ENCODE measurements around the gene LAMB4.

The LAMB4 gene

DNA sequence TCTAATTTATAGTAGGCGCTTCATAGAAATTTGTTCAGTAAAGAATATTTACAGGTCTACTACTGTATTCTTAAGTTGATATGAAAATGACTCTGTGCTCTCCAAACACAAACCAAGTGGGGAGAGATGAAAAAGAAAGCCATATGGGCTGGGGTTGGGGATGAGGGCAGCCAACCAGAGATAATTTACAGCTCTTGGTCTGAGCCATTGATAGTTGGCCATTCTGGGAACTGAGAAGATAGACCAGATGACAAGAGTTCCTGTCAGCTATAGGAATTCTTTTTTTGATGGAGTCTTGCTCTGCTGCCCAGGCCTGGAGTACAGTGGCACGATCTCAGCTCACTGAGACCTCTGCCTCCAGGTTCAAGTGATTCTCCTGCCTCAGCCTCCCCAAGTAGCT lies 57.4 kb downstream of the LAMB4 start:
- no peak for DNase-seq (ENCODE audit: low spot score in 2 of 2)
- H3K27me3 Mint-ChIP-seq = peaks cover 2% of the 10 kb centered on the region
- H3K4me1 Mint-ChIP-seq = no peaks in the 10 kb centered on the region
- H3K27ac Mint-ChIP-seq = no peak overlapping the region
- no peak for ATAC-seq (ENCODE audit: low read depth)
- no peaks in the 10 kb centered on the region for H3K9me3 Mint-ChIP-seq
- H3K36me3 Mint-ChIP-seq = no peaks in the 10 kb centered on the region
- H3K4me3 Mint-ChIP-seq = no peak overlapping the region

DNA sequence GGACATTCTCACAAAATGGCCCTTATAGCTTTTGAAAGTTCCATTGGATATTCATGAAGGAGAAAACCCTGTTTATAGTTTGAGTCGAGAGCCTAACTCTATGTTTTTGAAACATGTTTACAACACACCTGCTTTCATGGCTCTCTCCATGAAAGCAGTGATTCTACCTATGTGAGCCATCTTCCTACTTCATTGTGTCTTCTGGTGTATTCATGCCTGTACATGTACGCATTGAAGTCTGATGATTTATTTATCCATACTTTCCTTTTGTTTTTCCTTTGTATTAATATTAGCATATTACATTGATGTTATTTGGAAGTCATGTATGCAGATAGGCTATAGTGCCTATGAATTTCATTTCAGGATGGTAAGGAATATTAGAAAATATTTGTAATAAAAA lies 58.0 kb downstream of the LAMB4 start:
- no peaks in the 10 kb centered on the region for H3K36me3 Mint-ChIP-seq
- H3K27me3 Mint-ChIP-seq = peaks cover 2% of the 10 kb centered on the region
- H3K9me3 Mint-ChIP-seq = no peaks in the 10 kb centered on the region
- ATAC-seq (ENCODE audit: low read depth) = no peak
- no peak for DNase-seq (ENCODE audit: low spot score in 2 of 2)
- H3K4me1 Mint-ChIP-seq = no peaks in the 10 kb centered on the region
- no peak overlapping the region for H3K4me3 Mint-ChIP-seq
- H3K27ac Mint-ChIP-seq = no peak overlapping the region

- Mint-ChIP-seq H3K4me3 (no peak overlapping the region), H3K4me1 (no peaks in the 10 kb centered on the region), H3K9me3 (no peaks in the 10 kb centered on the region), H3K27ac (no peak overlapping the region), H3K36me3 (no peaks in the 10 kb centered on the region), H3K27me3 (peaks cover 2% of the 10 kb centered on the region)
- no peak for DNase-seq (ENCODE audit: low spot score in 2 of 2)
- ATAC-seq (ENCODE audit: low read depth) = no peak
Measured at GRCh38 chr7:108071551-108071950, 58.6 kb downstream of the LAMB4 start.

- no peak for ATAC-seq (ENCODE audit: low read depth)
- no peaks in the 10 kb centered on the region for H3K9me3 Mint-ChIP-seq
Measured at GRCh38 chr7:108069646-108070045, 60.5 kb downstream of the LAMB4 start.

GRCh38 chr7:108067844-108068243 lies 62.3 kb downstream of the LAMB4 start:
- ATAC-seq (ENCODE audit: low read depth) (no peak), DNase-seq (ENCODE audit: low spot score in 2 of 2) (no peak)
- Mint-ChIP-seq H3K27ac (no peak overlapping the region), H3K27me3 (no peaks in the 10 kb centered on the region), H3K4me3 (no peak overlapping the region), H3K9me3 (no peaks in the 10 kb centered on the region), H3K36me3 (no peaks in the 10 kb centered on the region), H3K4me1 (no peaks in the 10 kb centered on the region)

More at GRCh38 chr7:108069646-108070045, 60.5 kb downstream of the LAMB4 start:
- Mint-ChIP-seq H3K4me1 (no peaks in the 10 kb centered on the region), H3K36me3 (no peaks in the 10 kb centered on the region), H3K27me3 (peaks cover 2% of the 10 kb centered on the region), H3K27ac (no peak overlapping the region), H3K4me3 (no peak overlapping the region)
- no peak for DNase-seq (ENCODE audit: low spot score in 2 of 2)

DNA sequence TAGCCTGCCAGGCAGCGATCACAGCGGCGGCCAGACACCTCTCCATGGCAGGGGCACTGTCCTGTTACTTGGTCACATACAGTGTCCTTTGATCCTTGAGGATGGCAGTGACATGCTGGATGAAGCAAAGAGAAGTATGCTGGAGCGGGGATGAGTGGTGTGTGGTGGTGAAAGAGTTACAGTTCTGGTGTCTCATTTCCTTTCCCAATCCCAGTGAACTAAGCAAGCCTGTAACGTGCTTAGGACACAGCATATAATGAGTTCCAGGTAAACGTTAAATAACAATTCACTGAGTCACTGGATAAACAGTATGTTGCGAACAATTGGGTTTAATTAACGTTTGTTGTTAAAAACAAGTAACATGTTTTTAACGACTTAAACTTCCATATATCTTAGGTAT lies 63.7 kb downstream of the LAMB4 start:
- no peaks in the 10 kb centered on the region for H3K36me3 Mint-ChIP-seq
- no peaks in the 10 kb centered on the region for H3K4me1 Mint-ChIP-seq
- DNase-seq (ENCODE audit: low spot score in 2 of 2) = no peak
- ATAC-seq (ENCODE audit: low read depth) = no peak
- no peaks in the 10 kb centered on the region for H3K9me3 Mint-ChIP-seq
- H3K27ac Mint-ChIP-seq = no peak overlapping the region
- H3K27me3 Mint-ChIP-seq = no peaks in the 10 kb centered on the region
- H3K4me3 Mint-ChIP-seq = no peak overlapping the region

- no peak for DNase-seq (ENCODE audit: low spot score in 2 of 2)
- ATAC-seq (ENCODE audit: low read depth) = no peak
- no peak overlapping the region for H3K4me3 Mint-ChIP-seq
- H3K36me3 Mint-ChIP-seq = no peaks in the 10 kb centered on the region
- peaks cover 2% of the 10 kb centered on the region for H3K9me3 Mint-ChIP-seq
- H3K4me1 Mint-ChIP-seq = no peaks in the 10 kb centered on the region
- H3K27me3 Mint-ChIP-seq = peaks cover 10% of the 10 kb centered on the region
- H3K27ac Mint-ChIP-seq = no peak overlapping the region
Measured at GRCh38 chr7:108063520-108063933, 66.6 kb downstream of the LAMB4 start.

GRCh38 chr7:108062250-108063014 lies 67.7 kb downstream of the LAMB4 start:
- peaks cover 2% of the 10 kb centered on the region for H3K9me3 Mint-ChIP-seq
- no peaks in the 10 kb centered on the region for H3K4me1 Mint-ChIP-seq
- DNase-seq (ENCODE audit: low spot score in 2 of 2) (no peak), ATAC-seq (ENCODE audit: low read depth) (no peak)
- no peak overlapping the region for H3K4me3 Mint-ChIP-seq
- H3K27me3 Mint-ChIP-seq = peaks cover 10% of the 10 kb centered on the region
- no peaks in the 10 kb centered on the region for H3K36me3 Mint-ChIP-seq
- no peak overlapping the region for H3K27ac Mint-ChIP-seq

GRCh38 chr7:108059526-108059925 lies 70.6 kb downstream of the LAMB4 start:
- H3K4me3 Mint-ChIP-seq = no peak overlapping the region
- peaks cover 10% of the 10 kb centered on the region for H3K27me3 Mint-ChIP-seq
- H3K9me3 Mint-ChIP-seq = peaks cover 2% of the 10 kb centered on the region
- H3K36me3 Mint-ChIP-seq = no peaks in the 10 kb centered on the region
- no peaks in the 10 kb centered on the region for H3K4me1 Mint-ChIP-seq
- no peak for ATAC-seq (ENCODE audit: low read depth)
- no peak for DNase-seq (ENCODE audit: low spot score in 2 of 2)
- no peak overlapping the region for H3K27ac Mint-ChIP-seq

DNA sequence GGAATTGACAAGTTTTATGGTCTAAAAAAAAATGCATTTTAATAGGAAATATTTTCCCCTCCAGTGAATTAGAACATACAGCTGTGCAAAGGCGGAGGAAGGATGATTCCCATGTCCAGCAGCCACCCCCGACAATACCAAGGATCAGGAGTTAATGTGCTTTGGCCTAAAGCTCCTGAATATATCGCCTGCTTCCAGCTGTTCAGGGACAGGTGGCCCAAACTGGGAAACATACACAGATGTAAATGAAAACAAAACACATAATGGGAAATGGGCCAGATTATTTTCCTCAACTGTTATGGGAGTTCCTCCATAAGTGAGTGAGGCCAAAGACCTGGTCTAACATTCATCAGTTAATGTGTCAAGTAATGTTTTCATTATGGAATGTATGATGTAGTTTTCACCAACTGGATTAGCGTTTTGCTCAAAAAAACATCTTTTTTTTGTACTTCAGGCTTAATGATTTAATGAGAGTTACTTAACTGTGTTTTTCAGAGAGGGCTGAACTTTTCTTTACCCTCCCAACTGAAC lies 72.1 kb downstream of the LAMB4 start:
- peaks cover 10% of the 10 kb centered on the region for H3K27me3 Mint-ChIP-seq
- no peak overlapping the region for H3K27ac Mint-ChIP-seq
- no peak overlapping the region for H3K4me3 Mint-ChIP-seq
- DNase-seq (ENCODE audit: low spot score in 2 of 2) (no peak), ATAC-seq (ENCODE audit: low read depth) (no peak)
- no peaks in the 10 kb centered on the region for H3K4me1 Mint-ChIP-seq
- H3K9me3 Mint-ChIP-seq = peaks cover 2% of the 10 kb centered on the region
- no peaks in the 10 kb centered on the region for H3K36me3 Mint-ChIP-seq

DNA sequence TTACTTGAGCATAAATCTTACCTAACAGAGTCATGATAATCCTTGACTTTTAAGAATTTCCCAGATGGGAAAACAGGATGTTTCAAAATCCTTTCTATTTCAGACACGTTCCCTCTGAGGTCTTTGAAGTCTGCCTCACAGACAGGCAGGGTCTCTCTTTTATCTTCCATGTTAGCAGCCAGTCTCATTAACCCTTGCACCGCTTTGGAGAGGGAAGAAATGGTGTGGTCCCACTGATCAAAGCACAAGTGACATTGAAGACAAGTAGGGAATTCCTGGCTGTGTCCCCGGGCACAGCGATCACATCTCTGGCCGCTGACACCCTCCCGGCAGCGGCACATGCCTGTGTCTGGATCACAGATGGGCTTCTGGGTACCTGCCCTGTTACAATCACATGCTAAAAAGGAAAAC lies 74.5 kb downstream of the LAMB4 start:
- no peak overlapping the region for H3K27ac Mint-ChIP-seq
- H3K36me3 Mint-ChIP-seq = no peaks in the 10 kb centered on the region
- peaks cover 3% of the 10 kb centered on the region for H3K4me1 Mint-ChIP-seq
- H3K4me3 Mint-ChIP-seq = no peak overlapping the region
- peaks cover 9% of the 10 kb centered on the region for H3K27me3 Mint-ChIP-seq
- DNase-seq (ENCODE audit: low spot score in 2 of 2) (no peak), ATAC-seq (ENCODE audit: low read depth) (no peak)
- H3K9me3 Mint-ChIP-seq = peaks cover under 1% of the 10 kb centered on the region

DNA sequence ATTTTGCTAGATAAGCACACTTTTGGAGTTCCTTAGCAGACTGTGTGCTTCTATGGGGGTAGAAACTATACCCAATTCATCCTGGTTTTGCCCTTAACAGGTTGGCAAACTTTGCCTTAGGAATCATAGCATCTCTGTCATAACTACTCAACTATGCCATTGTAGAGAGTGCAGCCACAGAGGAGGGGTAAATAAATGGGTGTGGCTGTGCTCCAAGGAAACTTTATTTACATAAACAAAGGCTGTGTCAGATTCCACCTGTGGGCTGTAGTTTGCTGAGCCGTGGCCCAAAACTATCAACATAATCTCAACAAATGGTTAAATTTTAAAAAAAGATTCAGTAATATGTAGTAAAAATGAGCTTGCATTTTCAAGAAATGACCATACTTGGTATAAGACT lies 75.6 kb downstream of the LAMB4 start:
- ATAC-seq (ENCODE audit: low read depth) (no peak), DNase-seq (ENCODE audit: low spot score in 2 of 2) (no peak)
- peaks cover 3% of the 10 kb centered on the region for H3K27me3 Mint-ChIP-seq
- no peak overlapping the region for H3K4me3 Mint-ChIP-seq
- H3K4me1 Mint-ChIP-seq = peaks cover 7% of the 10 kb centered on the region
- H3K9me3 Mint-ChIP-seq = no peaks in the 10 kb centered on the region
- H3K27ac Mint-ChIP-seq = no peak overlapping the region
- H3K36me3 Mint-ChIP-seq = no peaks in the 10 kb centered on the region

GRCh38 chr7:108053250-108053649 lies 76.9 kb downstream of the LAMB4 start:
- H3K4me3 Mint-ChIP-seq = no peak overlapping the region
- H3K9me3 Mint-ChIP-seq = no peaks in the 10 kb centered on the region
- no peak for ATAC-seq (ENCODE audit: low read depth)
- H3K36me3 Mint-ChIP-seq = no peaks in the 10 kb centered on the region
- no peaks in the 10 kb centered on the region for H3K27me3 Mint-ChIP-seq
- H3K4me1 Mint-ChIP-seq = peaks cover 7% of the 10 kb centered on the region
- H3K27ac Mint-ChIP-seq = no peak overlapping the region
- DNase-seq (ENCODE audit: low spot score in 2 of 2) = no peak

GRCh38 chr7:108051454-108051853 lies 78.7 kb downstream of the LAMB4 start:
- DNase-seq (ENCODE audit: low spot score in 2 of 2) (no peak), ATAC-seq (ENCODE audit: low read depth) (no peak)
- Mint-ChIP-seq H3K27me3 (no peaks in the 10 kb centered on the region), H3K9me3 (no peaks in the 10 kb centered on the region), H3K36me3 (no peaks in the 10 kb centered on the region), H3K27ac (no peak overlapping the region), H3K4me3 (no peak overlapping the region), H3K4me1 (peaks cover 9% of the 10 kb centered on the region)

DNA sequence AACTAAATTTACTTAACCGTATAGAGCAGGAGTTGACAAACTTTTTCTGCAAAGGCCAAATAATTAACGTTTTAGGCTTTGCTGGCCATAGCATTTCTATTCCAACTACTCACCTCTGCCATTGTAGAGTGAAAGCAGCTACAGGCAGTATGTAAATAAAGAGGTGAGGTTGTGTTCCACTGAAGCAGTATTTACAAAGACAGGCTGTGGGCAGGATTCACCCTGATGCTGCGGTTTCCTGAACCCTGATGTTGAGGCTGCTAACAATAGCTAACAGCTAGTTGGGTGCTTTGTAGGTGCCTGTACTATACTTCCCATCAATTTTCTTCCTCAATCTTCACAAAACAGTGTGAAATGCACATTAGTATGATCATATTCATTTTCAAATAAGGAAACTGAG lies 80.2 kb downstream of the LAMB4 start:
- Mint-ChIP-seq H3K27me3 (no peaks in the 10 kb centered on the region), H3K36me3 (no peaks in the 10 kb centered on the region), H3K4me1 (peaks cover 9% of the 10 kb centered on the region), H3K4me3 (no peak overlapping the region), H3K27ac (no peak overlapping the region), H3K9me3 (no peaks in the 10 kb centered on the region)
- ATAC-seq (ENCODE audit: low read depth) (peak; percentile 74), DNase-seq (ENCODE audit: low spot score in 2 of 2) (no peak)
